Kidney epithelial cell (primary cell): ENCODE data around the gene SPARC. TPM values are rescaled to one million over a fixed set of nuclear protein-coding genes. Genes with fewer than 3 reads are reported as not detected.
"Not testable (repeated sequence)": the region's sequence is repeated elsewhere in the genome, so short reads cannot be mapped to it uniquely, and the experiment has no call there.

Source experiments
- DNase-seq: peaks from one replicate; pipeline ENCODE4 v3.0.0-alpha.2; 2010; ENCODE audit warnings: low read depth
- H3K27me3 ChIP-seq: 2 replicates; pipeline ENCODE4 v1.6.0; 2011; ENCODE audit warnings: low read length; ENCODE audit not compliant: control insufficient read depth, insufficient read depth
- H3K36me3 ChIP-seq: 2 replicates; pipeline ENCODE4 v1.5.1; 2011; ENCODE audit warnings: low read length; ENCODE audit not compliant: control insufficient read depth, insufficient read depth
- H3K4me3 ChIP-seq: 2 replicates; pipeline ENCODE4 v1.5.1; 2011; ENCODE audit warnings: low read depth, mild to moderate bottlenecking, control low read depth, low read length
- CTCF ChIP-seq: IDR thresholded peaks from 2 replicates; pipeline ENCODE4 v1.5.1; 2011; ENCODE audit warnings: mild to moderate bottlenecking, moderate library complexity, low read length, control low read depth, inconsistent platforms; ENCODE audit not compliant: insufficient read depth, poor library complexity, severe bottlenecking
- total RNA-seq: library from RNA; depleted of rRNA; stranded (reverse); fragments of >200 nt; gene quantifications from 2 replicates; pipeline ENCODE4 v1.2.3, GENCODE V29; 2015

Gene SPARC
- total RNA-seq, 1 donor from 2014 or later: 139 TPM

DNA sequence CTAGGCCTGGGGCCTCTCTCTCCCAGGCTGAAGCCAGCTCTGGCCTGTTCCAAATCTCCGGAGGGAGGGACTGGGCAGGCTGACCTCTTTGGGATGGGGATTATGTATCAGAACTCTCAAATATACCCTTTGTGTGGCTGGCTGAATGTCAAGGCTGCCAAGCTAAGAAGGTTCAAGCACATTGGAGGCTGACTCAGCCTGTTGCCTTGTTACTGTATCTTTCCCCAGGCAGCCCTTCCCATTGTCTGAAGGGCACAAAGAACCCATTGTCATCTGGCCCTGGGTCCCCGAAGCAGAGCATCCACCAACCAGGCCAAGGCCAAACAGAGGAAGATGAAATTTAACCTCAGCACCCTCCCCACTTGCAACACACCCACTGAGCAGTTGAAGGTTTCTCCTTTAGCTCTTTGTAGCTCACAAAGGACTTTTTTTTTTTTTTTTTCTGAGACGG lies 7.3 kb upstream of the SPARC start:
- no peaks in the 10 kb centered on the region for H3K36me3 ChIP-seq
- TF ChIP-seq CTCF: no peak
- no peak overlapping the region for H3K4me3 ChIP-seq
- no peaks in the 10 kb centered on the region for H3K27me3 ChIP-seq
- no peak for DNase-seq

- no peak for DNase-seq
- no peaks in the 10 kb centered on the region for H3K27me3 ChIP-seq
- H3K4me3 ChIP-seq: no peak overlapping the region
- no peak for TF ChIP-seq CTCF
- H3K36me3 ChIP-seq: no peaks in the 10 kb centered on the region
Observed at GRCh38 chr5:151692312-151692711, 5.6 kb upstream of the SPARC start.

DNA sequence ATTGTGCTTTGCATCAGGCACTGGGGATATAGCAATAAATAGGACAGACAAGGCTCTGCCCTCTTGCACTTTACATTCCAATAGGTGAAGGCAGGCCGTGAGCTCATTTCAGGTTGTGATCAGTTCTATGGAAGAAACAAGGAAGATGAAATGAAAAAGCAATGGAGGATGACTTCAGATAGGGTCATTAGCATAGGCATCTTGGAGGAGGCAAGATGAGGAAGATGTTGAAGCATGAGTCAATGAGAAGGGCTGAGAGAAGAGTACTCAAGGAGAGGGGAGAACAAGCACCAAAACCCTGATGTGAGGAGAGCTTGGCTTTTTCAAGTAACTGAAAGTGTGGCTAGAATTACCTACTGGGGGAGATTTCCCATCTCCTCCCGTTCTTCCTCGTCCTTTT lies 5.0 kb upstream of the SPARC start:
- TF ChIP-seq CTCF: no peak
- Histone ChIP-seq H3K36me3 (no peaks in the 10 kb centered on the region), H3K4me3 (no peak overlapping the region), H3K27me3 (no peaks in the 10 kb centered on the region)
- DNase-seq: no peak

DNA sequence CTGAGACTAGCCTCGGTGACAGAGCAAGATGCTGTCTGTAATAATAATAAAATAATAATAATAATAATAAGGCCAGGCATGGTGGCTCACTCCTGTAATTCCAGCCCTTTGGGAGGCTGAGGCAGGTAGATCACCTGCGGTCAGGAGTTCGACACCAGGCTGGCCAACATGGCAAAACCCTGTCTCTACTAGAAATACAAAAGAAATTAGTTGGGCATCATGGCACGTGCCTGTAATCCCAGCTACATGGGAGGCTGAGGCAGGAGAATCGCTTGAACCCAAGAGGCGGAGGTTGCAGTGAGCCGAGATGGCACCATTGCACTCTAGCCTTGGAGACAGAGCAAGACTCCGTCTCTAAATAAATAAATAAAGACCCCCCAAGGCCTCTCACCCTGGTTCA lies 2.9 kb upstream of the SPARC start:
- not testable (repeated sequence) for H3K36me3 ChIP-seq, H3K4me3 ChIP-seq, DNase-seq, H3K27me3 ChIP-seq

DNA sequence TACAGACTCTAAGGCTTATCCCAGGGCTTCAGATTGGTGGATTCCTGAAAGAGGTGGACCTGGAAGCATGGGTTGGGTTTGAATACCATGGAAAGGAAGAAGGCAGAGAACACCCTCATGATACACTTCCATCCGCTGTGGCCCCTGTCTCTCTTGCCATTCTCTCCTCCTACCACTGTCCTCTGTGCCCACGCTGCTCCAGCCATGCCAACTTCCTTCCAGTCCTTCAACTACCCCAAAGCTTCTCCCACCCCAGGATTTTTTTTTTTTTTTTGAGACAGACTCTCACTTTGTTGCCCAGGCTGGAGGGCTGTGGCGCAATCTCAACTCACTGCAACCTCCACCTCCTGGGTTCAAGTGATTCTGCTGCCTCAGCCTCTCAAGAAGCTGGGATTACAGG lies 1.7 kb upstream of the SPARC start:
- H3K27me3 ChIP-seq: no peaks in the 10 kb centered on the region
- no peak for TF ChIP-seq CTCF
- no peak overlapping the region for H3K4me3 ChIP-seq
- no peaks in the 10 kb centered on the region for H3K36me3 ChIP-seq
- no peak for DNase-seq

DNA sequence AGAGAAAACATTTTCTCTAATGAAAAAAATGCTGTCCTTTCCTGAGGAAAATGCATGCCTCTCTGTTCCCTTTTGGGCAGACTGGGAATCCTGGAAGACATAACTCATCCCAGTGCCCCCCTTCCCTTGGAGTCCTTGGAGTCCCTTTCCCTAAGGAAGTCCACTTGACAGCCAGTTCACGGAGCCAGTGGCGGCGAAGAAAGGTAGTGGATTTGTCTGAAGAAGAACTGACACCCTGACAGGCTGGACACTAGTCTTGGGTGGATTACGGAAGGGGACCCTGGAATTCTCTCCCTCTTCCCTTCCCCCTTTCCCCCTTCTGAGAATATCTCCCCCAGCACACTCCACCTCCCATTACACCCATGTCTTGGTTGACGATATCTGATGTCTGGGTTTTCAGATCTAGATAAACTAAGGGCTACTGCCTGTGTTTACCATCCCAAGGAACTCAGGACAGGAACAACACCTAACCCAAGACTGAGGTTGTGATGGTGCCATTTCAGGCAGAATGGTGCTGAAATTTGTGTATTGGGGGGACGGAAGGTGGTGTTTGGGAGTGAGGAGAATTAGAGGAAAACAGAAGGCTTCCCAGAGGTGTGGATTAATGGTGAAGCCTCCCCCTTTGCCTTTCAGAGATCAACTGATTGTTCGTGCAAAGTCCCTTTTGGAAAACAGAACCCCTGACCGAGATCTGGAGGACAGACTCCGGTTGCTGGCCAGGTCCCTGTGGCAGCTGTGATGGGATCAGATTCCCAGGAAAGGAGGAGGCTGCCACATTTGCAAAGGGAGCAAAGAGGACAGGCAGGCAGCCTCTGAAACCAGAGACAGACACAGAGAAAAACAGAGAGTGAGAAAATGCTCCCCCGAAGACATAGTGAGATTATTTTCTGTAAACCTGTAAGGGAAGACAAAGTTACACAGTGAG lies 704 bp downstream of the SPARC start:
- Histone ChIP-seq H3K4me3 (peak overlapping the region; percentile 88), H3K27me3 (no peaks in the 10 kb centered on the region), H3K36me3 (peaks cover 2% of the 10 kb centered on the region)
- DNase-seq: no peak
- no peak for TF ChIP-seq CTCF
